OCI-LY3 (cell line): ENCODE measurements around the gene ADARB1.

ENCODE experiments used
- H2AFZ ChIP-seq: fragments of 200-600, 300-600 bp; shearing (Covaris generic); 2 replicates; pipeline ENCODE4 v1.6.0; 2014; ENCODE audit warnings: antibody characterized with exemption, low read depth, low read length
- H3K27ac ChIP-seq: fragments of 200-600, 300-600 bp; sonication (generic); 2 replicates; pipeline ENCODE4 v1.5.1; 2014; ENCODE audit warnings: mild to moderate bottlenecking, low read length, moderate library complexity, mixed read lengths
- H3K27me3 ChIP-seq: fragments of 200-600, 300-600 bp; sonication (generic); 2 replicates; pipeline ENCODE4 v1.6.1; 2014; ENCODE audit warnings: low read depth, low read length, mixed read lengths
- H3K36me3 ChIP-seq: fragments of 200-600, 300-600 bp; sonication (generic); replicated peaks from 2 replicates; pipeline ENCODE3; 2014; ENCODE audit warnings: low read depth, low read length, mixed read lengths
- H3K4me1 ChIP-seq: fragments of 300-600, 200-600 bp; sonication (generic); 2 replicates; pipeline ENCODE4 v1.6.1; 2014; ENCODE audit warnings: low read length, mixed read lengths
- H3K4me2 ChIP-seq: fragments of 200-600, 300-600 bp; sonication (generic); 2 replicates; pipeline ENCODE4 v1.6.1; 2014; ENCODE audit warnings: low read length, mixed read lengths
- H3K4me3 ChIP-seq: fragments of 300-600, 200-600 bp; sonication (generic); 2 replicates; pipeline ENCODE4 v1.5.1; 2014; ENCODE audit warnings: antibody characterized with exemption, mild to moderate bottlenecking, low read length, moderate library complexity
- H3K79me2 ChIP-seq: fragments of 300-600, 200-600 bp; shearing (Covaris generic); 2 replicates; pipeline ENCODE4 v1.6.1; 2014; ENCODE audit warnings: mild to moderate bottlenecking, low read length, mixed read lengths
- H3K9ac ChIP-seq: fragments of 300-600, 200-600 bp; shearing (Covaris generic); 2 replicates; pipeline ENCODE4 v1.6.0; 2014; ENCODE audit warnings: mild to moderate bottlenecking, low read length, moderate library complexity
- H3K9me3 ChIP-seq: fragments of 200-600, 300-600 bp; shearing (Covaris generic); 2 replicates; pipeline ENCODE4 v1.6.1; 2014; ENCODE audit warnings: low read length, mixed read lengths; ENCODE audit not compliant: insufficient read depth
- H4K20me1 ChIP-seq: fragments of 200-600, 300-600 bp; sonication (generic); 2 replicates; pipeline ENCODE4 v1.6.1; 2016; ENCODE audit warnings: low read length, mixed read lengths; ENCODE audit not compliant: insufficient read depth
- EZH2phosphoT487 ChIP-seq: fragments of 200-600 bp; shearing (Covaris generic); IDR thresholded peaks from 2 replicates; pipeline ENCODE4 v1.6.1; 2018; ENCODE audit warnings: antibody characterized with exemption, mixed run types, low read depth
- TF ChIP-seq, protein P1 (sequence below): fragments of 200-600, 300-600 bp; sonication (generic); IDR thresholded peaks from 2 replicates; pipeline ENCODE4 v1.5.1; 2014; ENCODE audit warnings: antibody characterized with exemption, low read length, low read depth

Gene ADARB1

DNA sequence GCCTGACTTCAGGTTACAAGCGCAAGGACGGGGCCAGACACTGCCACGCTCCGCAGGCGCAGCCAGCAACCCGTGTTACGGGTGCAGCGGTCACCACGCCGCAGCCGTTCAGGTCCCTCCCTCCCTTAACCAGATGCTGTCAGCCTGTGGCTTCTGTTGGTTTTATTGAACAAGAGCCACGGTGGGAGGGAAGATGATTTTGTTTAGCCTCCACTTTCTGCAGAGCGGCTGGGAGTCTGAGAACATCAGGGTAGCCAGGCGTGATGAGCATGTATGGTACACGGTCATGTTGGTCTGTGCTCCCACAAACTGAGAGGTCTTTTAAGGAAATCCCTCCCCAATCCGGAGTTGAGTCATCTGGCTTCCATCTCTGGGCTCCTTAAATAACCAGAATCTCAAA is 18.5 kb upstream of the ADARB1 start:
- Histone ChIP-seq H3K4me3 (no peak overlapping the region), H3K27me3 (no peaks in the 10 kb centered on the region), H4K20me1 (no peaks in the 10 kb centered on the region), H3K36me3 (no peaks in the 10 kb centered on the region), H3K27ac (no peak overlapping the region), H3K9me3 (no peaks in the 10 kb centered on the region), H3K79me2 (no peaks in the 10 kb centered on the region), H3K4me2 (no peak overlapping the region), H3K9ac (no peak overlapping the region), H2AFZ (no peak overlapping the region), H3K4me1 (no peaks in the 10 kb centered on the region)
- no peak for TF ChIP-seq EZH2phosphoT487
- TF ChIP-seq, protein P1, sequence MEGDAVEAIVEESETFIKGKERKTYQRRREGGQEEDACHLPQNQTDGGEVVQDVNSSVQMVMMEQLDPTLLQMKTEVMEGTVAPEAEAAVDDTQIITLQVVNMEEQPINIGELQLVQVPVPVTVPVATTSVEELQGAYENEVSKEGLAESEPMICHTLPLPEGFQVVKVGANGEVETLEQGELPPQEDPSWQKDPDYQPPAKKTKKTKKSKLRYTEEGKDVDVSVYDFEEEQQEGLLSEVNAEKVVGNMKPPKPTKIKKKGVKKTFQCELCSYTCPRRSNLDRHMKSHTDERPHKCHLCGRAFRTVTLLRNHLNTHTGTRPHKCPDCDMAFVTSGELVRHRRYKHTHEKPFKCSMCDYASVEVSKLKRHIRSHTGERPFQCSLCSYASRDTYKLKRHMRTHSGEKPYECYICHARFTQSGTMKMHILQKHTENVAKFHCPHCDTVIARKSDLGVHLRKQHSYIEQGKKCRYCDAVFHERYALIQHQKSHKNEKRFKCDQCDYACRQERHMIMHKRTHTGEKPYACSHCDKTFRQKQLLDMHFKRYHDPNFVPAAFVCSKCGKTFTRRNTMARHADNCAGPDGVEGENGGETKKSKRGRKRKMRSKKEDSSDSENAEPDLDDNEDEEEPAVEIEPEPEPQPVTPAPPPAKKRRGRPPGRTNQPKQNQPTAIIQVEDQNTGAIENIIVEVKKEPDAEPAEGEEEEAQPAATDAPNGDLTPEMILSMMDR: no peak

DNA sequence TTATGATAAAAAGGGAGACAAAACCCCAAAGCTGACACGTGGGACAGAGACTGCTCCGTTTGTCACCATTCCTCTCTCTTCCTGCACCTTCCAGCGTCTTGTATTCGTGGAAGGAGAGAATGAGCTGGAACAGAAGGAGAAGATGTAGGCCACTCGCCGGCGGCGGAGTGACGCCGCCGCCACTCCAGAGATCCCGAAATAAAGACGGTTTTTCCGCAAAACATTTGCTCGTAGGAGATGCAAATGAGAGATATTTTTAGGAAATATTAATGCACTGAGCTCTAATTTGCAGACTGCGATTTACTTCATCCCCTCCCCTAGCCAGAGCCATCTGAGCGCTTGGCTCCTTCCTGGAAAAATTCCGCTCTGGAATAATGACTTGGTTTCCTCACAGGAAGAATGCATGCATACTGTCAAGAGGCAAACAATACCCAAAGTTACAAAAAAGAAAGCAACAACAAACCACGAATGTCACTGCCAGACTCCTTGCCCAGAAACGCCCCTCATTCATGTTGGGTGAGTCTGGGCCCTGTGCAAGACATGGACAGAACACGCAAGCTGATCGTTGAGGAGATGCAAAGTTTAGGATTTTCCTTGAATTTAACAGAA is 18.0 kb upstream of the ADARB1 start:
- H3K4me2 ChIP-seq: no peak overlapping the region
- H3K4me3 ChIP-seq: no peak overlapping the region
- H4K20me1 ChIP-seq: no peaks in the 10 kb centered on the region
- no peaks in the 10 kb centered on the region for H3K9me3 ChIP-seq
- no peak overlapping the region for H3K9ac ChIP-seq
- no peaks in the 10 kb centered on the region for H3K36me3 ChIP-seq
- no peak for TF ChIP-seq EZH2phosphoT487
- TF ChIP-seq, protein P1: no peak
- no peaks in the 10 kb centered on the region for H3K4me1 ChIP-seq
- H3K27ac ChIP-seq: no peak overlapping the region
- H3K27me3 ChIP-seq: peaks cover 5% of the 10 kb centered on the region; the same call in 1 of the 2 replicates
- H3K79me2 ChIP-seq: no peaks in the 10 kb centered on the region
- no peak overlapping the region for H2AFZ ChIP-seq

DNA sequence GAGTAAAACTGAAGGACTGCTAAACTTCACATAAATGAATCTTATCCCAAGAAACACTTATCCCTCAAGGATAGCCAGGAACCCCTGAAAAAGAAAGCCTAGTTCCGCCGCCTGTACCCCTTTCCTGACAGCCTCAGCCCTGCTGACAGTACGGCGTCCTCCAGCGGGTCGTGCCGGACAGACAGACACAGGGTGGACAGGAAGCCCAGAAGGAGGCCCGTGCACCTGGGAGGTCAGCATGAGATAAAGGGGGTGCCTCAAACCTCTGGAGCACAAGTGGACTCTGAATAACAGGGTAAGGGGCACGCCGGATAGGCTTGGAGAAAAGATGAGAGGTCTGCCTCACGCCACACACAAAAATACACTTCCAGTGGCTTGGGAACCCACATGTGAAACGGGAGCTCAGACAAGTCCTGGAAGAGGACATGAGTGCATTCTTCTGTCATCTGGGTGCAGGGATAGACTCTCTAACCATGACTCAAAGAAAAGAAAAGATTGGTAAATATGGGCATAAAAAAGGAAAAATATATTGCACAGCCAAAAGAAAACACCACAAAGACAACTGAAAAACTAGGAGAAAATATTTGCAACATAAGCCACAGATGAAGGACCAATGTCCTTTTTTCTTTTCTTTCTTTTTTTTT is 17.3 kb upstream of the ADARB1 start:
- Histone ChIP-seq H3K9me3 (no peaks in the 10 kb centered on the region), H3K36me3 (no peaks in the 10 kb centered on the region), H2AFZ (no peak overlapping the region), H3K4me2 (no peak overlapping the region), H3K9ac (no peak overlapping the region), H3K4me1 (no peaks in the 10 kb centered on the region), H3K4me3 (no peak overlapping the region), H3K79me2 (no peaks in the 10 kb centered on the region), H3K27me3 (peaks cover 6% of the 10 kb centered on the region; the same call in 1 of the 2 replicates), H4K20me1 (no peaks in the 10 kb centered on the region), H3K27ac (no peak overlapping the region)
- TF ChIP-seq EZH2phosphoT487: no peak
- TF ChIP-seq, protein P1: no peak

DNA sequence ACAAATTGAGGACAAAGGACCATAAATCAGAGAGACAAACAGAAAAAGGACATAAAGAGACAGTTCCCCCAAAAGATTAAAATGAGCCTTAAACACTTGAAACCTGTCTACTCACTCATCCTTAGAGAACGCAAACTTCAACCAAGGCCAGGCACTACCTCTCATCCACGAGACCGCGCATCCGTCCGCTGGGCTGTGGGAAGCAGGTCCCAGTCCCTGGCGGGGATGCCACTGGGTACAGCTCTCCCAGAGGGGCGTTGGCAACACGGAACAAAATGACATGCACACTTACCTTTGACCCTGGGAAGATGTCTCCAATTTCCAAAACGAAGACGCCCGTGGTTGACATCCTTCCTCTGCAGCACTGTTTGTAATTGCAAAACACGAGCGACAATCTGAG is 16.5 kb upstream of the ADARB1 start:
- no peak overlapping the region for H3K27ac ChIP-seq
- no peaks in the 10 kb centered on the region for H3K4me1 ChIP-seq
- no peak overlapping the region for H3K9ac ChIP-seq
- H3K27me3 ChIP-seq: peaks cover 6% of the 10 kb centered on the region; the same call in 1 of the 2 replicates
- no peak overlapping the region for H2AFZ ChIP-seq
- H3K9me3 ChIP-seq: no peaks in the 10 kb centered on the region
- no peaks in the 10 kb centered on the region for H4K20me1 ChIP-seq
- H3K36me3 ChIP-seq: no peaks in the 10 kb centered on the region
- no peak overlapping the region for H3K4me2 ChIP-seq
- no peak overlapping the region for H3K4me3 ChIP-seq
- no peak for TF ChIP-seq EZH2phosphoT487
- TF ChIP-seq, protein P1: no peak
- no peaks in the 10 kb centered on the region for H3K79me2 ChIP-seq
